Transverse colon (tissue), 4 donors: ENCODE measurements around the gene HIPK3. TPM values are rescaled to one million over a fixed set of nuclear protein-coding genes. Genes with fewer than 3 reads are reported as not detected.

Experiments
- DNase-seq: peaks from one replicate; pipeline ENCODE4 v3.0.0-alpha.2; 2019
- H3K27ac ChIP-seq, 4 donors: fragments of 200-600 bp; sonication (generic); 2 replicates each; pipeline ENCODE4 v1.5.1; 2016 to 2018; ENCODE audit warnings: inconsistent platforms in 4 of 4
- H3K27me3 ChIP-seq: fragments of 200-600 bp; sonication (generic); 2 replicates; pipeline ENCODE4 v1.5.1; 2017; ENCODE audit warnings: inconsistent platforms
- H3K36me3 ChIP-seq, 4 donors: fragments of 200-600 bp; sonication (generic); 2 replicates each; pipeline ENCODE4 v1.5.1; 2017 to 2019; ENCODE audit warnings: inconsistent platforms in 4 of 4
- H3K4me1 ChIP-seq, 4 donors: fragments of 200-600 bp; sonication (generic); 2 replicates each; pipeline ENCODE4 v1.5.1; 2017 to 2020; ENCODE audit warnings: inconsistent platforms in 4 of 4
- H3K4me3 ChIP-seq, 4 donors: fragments of 200-600 bp; sonication (generic); 1 replicate in 1 of 4; 2 replicates in 3 of 4; pipeline versions ENCODE4 v1.5.1 to v1.6.1; 2017 to 2019; ENCODE audit warnings: inconsistent platforms in 4 of 4
- H3K9me3 ChIP-seq, 2 donors: fragments of 200-600 bp; sonication (generic); 2 replicates each; pipeline ENCODE4 v1.5.1; 2017 to 2019; ENCODE audit warnings: inconsistent platforms in 2 of 2
- EP300 ChIP-seq: sonication (generic); formaldehyde crosslinking; IDR thresholded peaks from one replicate; pipeline ENCODE4 v1.6.1; 2017; ENCODE audit warnings: antibody characterized with exemption, low read depth
- POLR2A ChIP-seq: fragments of 450-650 bp; IDR thresholded peaks from one replicate; pipeline ENCODE4 v1.6.1; 2016; ENCODE audit warnings: antibody characterized with exemption, mild to moderate bottlenecking, moderate library complexity
- POLR2AphosphoS5 ChIP-seq, 3 donors: sonication (generic); formaldehyde crosslinking; IDR thresholded peaks; one replicate each; pipeline ENCODE4 v1.6.1; 2016; ENCODE audit warnings: antibody characterized with exemption in 3 of 3
- WGBS, 2 donors: methylation state at CpG; one replicate each; pipeline ENCODE4 v1.1.5; 2018; ENCODE audit warnings: low coverage in 1 of 2; 5-methylcytosine and 5-hydroxymethylcytosine counted together
- in situ Hi-C, 4 donors: fragments of 200-750 bp; cut with MboI; loops; one replicate each; pipeline versions ENCODE4 v1.15.0 to v1.15.1; 2017; ENCODE audit warnings: low sequenced_read_pairs in 3 of 4, low pct_ligation_motif_present in 1 of 4, low pct_unique_long_range_greater_than_20kb in 1 of 4
- intact Hi-C: fragments of 100-400 bp; cut with DNase I; formaldehyde crosslinking; loops from one replicate; pipeline ENCODE4 v1.15.1; 2023; ENCODE audit warnings: low total_unique reads
- total RNA-seq, 4 donors: library from RNA; depleted of rRNA; stranded (reverse); fragments of >200 nt; gene quantifications; one replicate each; pipeline ENCODE4 v1.1.0, GENCODE V29; 2016
- TF ChIP-seq, protein P1 (sequence below), 5 experiments: fragments of 200-600 bp in 3 of 5; fragments of 450-650 bp in 2 of 5; sonication (generic) in 3 of 5; IDR thresholded peaks; 1 replicate in 2 of 5; 2 replicates in 3 of 5; pipeline ENCODE4 v1.5.1; 2016 to 2017; ENCODE audit warnings: antibody characterized with exemption in 5 of 5, inconsistent platforms in 3 of 5, mild to moderate bottlenecking in 2 of 5, moderate library complexity in 1 of 5

Gene HIPK3
- total RNA-seq, 4 donors from 2014 or later = 67.0 to 121 (median 86.8) TPM

GRCh38 chr11:33399421-33399820 lies 142.2 kb downstream of the HIPK3 start:
- intact Hi-C loops (no loop called here), in situ Hi-C loops (no loop called here)
- H3K9me3 ChIP-seq = no peaks in the 10 kb centered on the region
- H3K4me3 ChIP-seq = no peak overlapping the region
- peaks cover 8% of the 10 kb centered on the region for H3K27me3 ChIP-seq
- H3K4me1 ChIP-seq = no peaks in the 10 kb centered on the region
- 72 to 82% methylated on average over 4 of the region's 4 CpGs for WGBS, 2 donors
- no peak overlapping the region for H3K27ac ChIP-seq
- no peaks in the 10 kb centered on the region for H3K36me3 ChIP-seq
- no peak for DNase-seq
- TF ChIP-seq POLR2AphosphoS5 (IDR thresholded peaks at IDR 0.05) (no peak), EP300 (no peak), POLR2A (no peak)
- TF ChIP-seq, protein P1, sequence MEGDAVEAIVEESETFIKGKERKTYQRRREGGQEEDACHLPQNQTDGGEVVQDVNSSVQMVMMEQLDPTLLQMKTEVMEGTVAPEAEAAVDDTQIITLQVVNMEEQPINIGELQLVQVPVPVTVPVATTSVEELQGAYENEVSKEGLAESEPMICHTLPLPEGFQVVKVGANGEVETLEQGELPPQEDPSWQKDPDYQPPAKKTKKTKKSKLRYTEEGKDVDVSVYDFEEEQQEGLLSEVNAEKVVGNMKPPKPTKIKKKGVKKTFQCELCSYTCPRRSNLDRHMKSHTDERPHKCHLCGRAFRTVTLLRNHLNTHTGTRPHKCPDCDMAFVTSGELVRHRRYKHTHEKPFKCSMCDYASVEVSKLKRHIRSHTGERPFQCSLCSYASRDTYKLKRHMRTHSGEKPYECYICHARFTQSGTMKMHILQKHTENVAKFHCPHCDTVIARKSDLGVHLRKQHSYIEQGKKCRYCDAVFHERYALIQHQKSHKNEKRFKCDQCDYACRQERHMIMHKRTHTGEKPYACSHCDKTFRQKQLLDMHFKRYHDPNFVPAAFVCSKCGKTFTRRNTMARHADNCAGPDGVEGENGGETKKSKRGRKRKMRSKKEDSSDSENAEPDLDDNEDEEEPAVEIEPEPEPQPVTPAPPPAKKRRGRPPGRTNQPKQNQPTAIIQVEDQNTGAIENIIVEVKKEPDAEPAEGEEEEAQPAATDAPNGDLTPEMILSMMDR (IDR thresholded peaks at IDR 0.05) = no peak

- Histone ChIP-seq H3K4me1 (no peaks in the 10 kb centered on the region), H3K27me3 (peaks cover 5% of the 10 kb centered on the region), H3K4me3 (no peak overlapping the region), H3K36me3 (no peaks in the 10 kb centered on the region), H3K27ac (no peak overlapping the region), H3K9me3 (no peaks in the 10 kb centered on the region)
- no peak for DNase-seq
- WGBS, 2 donors = 74 to 88% methylated on average over 2 of the region's 2 CpGs
- TF ChIP-seq POLR2A (no peak), POLR2AphosphoS5 (IDR thresholded peaks at IDR 0.05) (no peak), EP300 (no peak)
- TF ChIP-seq, protein P1 (IDR thresholded peaks at IDR 0.05) = no peak
- in situ Hi-C loops = no loop called here
- intact Hi-C loops = no loop called here
Observed at GRCh38 chr11:33402066-33402465, 144.9 kb downstream of the HIPK3 start.

GRCh38 chr11:33403344-33403743 lies 146.2 kb downstream of the HIPK3 start:
- 92% methylated on average over 8 of the region's 8 CpGs; no CpG with 5 or more reads in 1 of the 2 donors for WGBS, 2 donors
- in situ Hi-C loops = no loop called here
- H3K4me3 ChIP-seq = no peak overlapping the region
- no peaks in the 10 kb centered on the region for H3K4me1 ChIP-seq
- no peak for DNase-seq
- no peak for TF ChIP-seq POLR2A
- TF ChIP-seq POLR2AphosphoS5 (IDR thresholded peaks at IDR 0.05) = no peak
- TF ChIP-seq, protein P1 (IDR thresholded peaks at IDR 0.05) = no peak
- no peak for TF ChIP-seq EP300
- intact Hi-C loops = no loop called here
- no peaks in the 10 kb centered on the region for H3K9me3 ChIP-seq
- no peaks in the 10 kb centered on the region for H3K36me3 ChIP-seq
- H3K27me3 ChIP-seq = peaks cover 5% of the 10 kb centered on the region
- no peak overlapping the region for H3K27ac ChIP-seq

GRCh38 chr11:33405834-33406602 lies 148.8 kb downstream of the HIPK3 start:
- WGBS, 2 donors = 76 to 89% methylated on average over 4 to 13 of the region's 13 CpGs
- intact Hi-C loops = no loop called here
- Histone ChIP-seq H3K9me3 (no peaks in the 10 kb centered on the region), H3K4me3 (no peak overlapping the region), H3K4me1 (no peaks in the 10 kb centered on the region), H3K36me3 (no peaks in the 10 kb centered on the region), H3K27me3 (peaks cover 5% of the 10 kb centered on the region), H3K27ac (no peak overlapping the region)
- TF ChIP-seq POLR2A = no peak
- TF ChIP-seq EP300 = no peak
- TF ChIP-seq, protein P1 (IDR thresholded peaks at IDR 0.05) = no peak
- no peak for TF ChIP-seq POLR2AphosphoS5 (IDR thresholded peaks at IDR 0.05)
- no peak for DNase-seq
- in situ Hi-C loops = no loop called here

Other genes with a start within 250 kb of the HIPK3 start
- gene DEPDC7, start 241.5 kb upstream of the HIPK3 start, total RNA-seq = 10 to 100 TPM in 2 of 4 donors, 1 to 10 TPM in 2; 3.2 to 18.7 (median 11.5) TPM
- gene TCP11L1, start 217.8 kb upstream of the HIPK3 start, total RNA-seq = 10 to 100 TPM; 24.3 to 90.2 (median 66.1) TPM
- 100 to 1,000 TPM in 1 of 4 donors, 10 to 100 TPM in 2, 1 to 10 TPM in 1; 2.2 to 167 (median 14.2) TPM for gene CSTF3, start 95.9 kb upstream of the HIPK3 start, total RNA-seq
- gene KIAA1549L, start 118.7 kb downstream of the HIPK3 start, total RNA-seq = under 1 TPM in 3 of 4 donors, not detected in 1; under 0.01 to 0.20 (median 0.16) TPM